Amniotic stem cell (primary cell): ENCODE measurements around the gene CEP128.

Experiments used
- DNase-seq: peaks from one replicate; lab custom pipeline; 2025; lab: John Stamatoyannopoulos, UW

Gene CEP128

GRCh38 chr14:80772504-80772903 lies 169.0 kb downstream of the CEP128 start:
- DNase-seq, result no peak

DNA sequence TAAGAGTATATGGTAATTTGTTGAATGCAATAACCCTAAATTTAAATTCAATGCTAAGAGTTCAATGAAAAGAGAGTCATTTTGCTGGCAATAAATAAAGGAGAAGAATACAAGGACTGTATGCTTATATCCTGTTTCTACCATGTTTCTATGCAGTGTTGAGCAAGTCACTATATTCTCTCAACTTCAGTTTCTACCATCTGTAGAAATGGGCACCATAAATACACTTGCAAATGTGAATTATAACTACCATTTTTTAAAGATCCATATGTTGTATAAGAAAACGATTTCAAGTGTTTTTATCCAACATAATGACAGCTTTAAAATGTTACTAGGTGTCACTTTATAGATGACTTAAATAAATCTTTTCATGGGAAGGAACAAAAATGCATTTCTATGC lies 170.3 kb downstream of the CEP128 start:
- no peak for DNase-seq

DNA sequence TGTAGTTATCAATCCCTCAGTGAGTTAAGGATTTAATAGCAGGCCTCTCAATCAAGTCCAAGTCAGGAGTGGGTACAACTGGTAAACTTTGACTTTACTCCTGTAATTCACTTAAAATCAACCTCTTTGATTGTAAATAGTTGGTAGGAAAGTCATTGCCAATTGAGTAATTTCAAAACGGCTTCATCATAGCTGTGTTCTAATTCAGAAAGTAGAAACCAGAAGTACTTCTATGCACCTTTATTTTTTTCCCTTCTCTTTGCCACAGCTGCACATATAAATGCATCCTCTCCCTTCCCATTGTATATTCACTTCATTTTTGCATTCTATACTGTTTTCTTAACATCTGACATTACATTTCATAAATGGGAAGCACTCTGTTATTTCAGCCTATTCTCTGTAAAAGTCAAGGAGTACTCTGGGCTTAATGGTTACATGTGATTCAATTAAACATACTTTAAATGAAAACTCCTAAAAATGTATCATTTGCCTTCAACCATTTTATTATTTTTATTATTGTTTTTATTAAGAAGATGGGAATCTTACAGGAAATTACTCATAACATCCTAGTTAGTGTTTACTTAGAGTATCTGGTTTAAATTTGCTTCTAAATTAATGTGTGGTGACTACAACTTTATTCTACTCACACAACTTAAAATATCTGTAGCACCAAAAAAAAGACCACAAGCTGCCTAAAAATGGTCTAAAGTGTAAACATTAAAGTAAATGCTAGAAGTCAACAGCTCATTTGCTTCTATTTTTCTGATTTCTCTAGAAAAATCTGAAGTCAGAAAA lies 171.2 kb downstream of the CEP128 start:
- DNase-seq, result no peak

DNA sequence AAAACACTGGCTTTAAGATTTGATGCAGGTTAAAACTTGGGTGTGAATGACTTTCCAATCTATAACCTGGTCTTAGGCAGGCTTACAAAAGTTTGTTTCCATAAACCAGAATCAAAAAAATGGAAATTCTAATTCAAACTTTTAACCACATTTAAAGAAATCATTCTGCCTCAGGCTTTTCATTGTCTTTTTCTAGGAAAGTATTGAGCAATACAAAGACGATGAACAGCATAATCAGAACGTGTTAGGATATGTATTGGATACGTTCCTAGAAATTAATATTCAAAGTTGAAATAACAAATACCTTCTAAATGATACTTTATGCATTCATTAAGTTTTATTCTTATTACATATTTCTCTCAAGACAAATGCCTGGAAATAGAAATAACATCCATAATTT lies 172.9 kb downstream of the CEP128 start:
- no peak for DNase-seq

GRCh38 chr14:80764921-80765507 lies 176.5 kb downstream of the CEP128 start:
- no peak for DNase-seq

GRCh38 chr14:80764496-80764895 lies 177.0 kb downstream of the CEP128 start:
- DNase-seq, result no peak

GRCh38 chr14:80762641-80763228 lies 178.8 kb downstream of the CEP128 start:
- no peak for DNase-seq

- DNase-seq, result no peak
Observed at GRCh38 chr14:80754696-80755095, 186.8 kb downstream of the CEP128 start.

DNA sequence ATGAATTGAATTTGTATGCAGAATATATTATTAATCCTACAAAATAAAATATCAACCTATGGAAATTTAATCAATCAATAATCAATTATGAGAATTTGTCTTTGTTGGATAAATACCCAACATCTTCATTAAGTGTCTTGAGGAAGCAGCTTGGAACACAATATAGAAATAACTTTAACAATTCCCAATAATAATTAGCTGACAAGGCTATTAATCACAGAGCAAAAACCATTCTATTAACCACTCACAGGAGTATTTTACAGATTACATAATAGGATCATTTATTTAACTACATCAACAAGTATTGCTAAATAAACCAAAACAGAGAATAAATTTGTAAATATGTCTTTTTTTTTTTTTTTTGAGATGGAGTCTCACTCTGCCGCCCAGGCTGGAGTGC lies 190.3 kb downstream of the CEP128 start:
- no peak for DNase-seq

DNA sequence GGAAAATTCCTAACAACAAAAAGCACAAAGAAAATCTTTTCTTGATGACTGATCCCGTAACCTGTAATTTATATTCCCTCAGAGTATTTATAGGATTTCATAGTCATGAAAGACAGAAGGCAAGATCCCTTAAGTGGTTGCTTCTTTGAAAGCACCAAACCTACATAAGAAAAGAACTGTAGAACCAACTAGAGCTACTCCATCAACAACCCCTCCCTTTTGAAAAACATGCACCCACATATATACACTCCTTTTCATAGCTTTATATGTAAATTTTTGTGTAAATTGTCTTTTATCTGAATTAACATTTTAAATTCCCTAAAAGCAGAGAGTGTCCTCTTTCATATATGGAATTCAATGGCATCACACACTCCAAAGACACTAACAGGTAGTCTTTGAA lies 215.3 kb downstream of the CEP128 start:
- DNase-seq, result no peak

DNA sequence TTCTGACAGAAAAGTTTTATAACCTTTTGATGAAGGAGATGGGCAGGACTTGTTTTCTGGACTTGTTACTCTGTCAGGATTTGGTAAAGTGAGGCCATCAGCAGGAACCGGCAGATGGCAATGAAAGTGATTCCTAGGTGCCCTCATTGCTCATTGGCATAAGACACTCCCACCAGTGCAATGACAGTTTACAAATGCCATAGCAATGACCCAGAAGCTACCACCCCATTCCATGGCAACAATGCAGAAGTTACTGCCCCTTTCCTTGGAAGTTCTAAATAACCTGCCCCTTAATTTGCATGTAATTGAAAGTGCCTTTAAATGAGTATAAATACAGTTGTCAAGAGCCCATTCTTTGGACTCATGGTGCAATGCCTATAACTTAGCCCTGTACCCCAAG lies 222.6 kb downstream of the CEP128 start:
- no peak for DNase-seq

DNA sequence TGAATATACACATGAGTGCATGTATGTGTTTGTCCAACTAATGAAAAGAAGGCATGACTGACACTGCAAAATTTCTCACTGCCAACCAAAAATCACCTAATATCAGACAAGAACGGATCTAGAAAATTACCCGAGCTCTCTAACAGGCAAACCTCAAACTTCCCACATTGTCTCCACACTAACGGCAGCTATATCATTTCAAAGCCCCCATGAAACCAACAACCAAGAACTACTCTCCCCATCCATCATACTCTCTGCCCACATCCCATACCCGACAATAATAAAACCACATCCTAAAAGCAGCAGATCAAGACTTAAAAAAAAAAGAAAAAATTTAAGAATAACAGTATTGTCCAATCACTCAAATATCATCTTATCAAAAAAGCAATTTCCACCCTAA lies 227.1 kb downstream of the CEP128 start:
- no peak for DNase-seq

GRCh38 chr14:80713076-80713850 lies 228.3 kb downstream of the CEP128 start:
- no peak for DNase-seq

DNA sequence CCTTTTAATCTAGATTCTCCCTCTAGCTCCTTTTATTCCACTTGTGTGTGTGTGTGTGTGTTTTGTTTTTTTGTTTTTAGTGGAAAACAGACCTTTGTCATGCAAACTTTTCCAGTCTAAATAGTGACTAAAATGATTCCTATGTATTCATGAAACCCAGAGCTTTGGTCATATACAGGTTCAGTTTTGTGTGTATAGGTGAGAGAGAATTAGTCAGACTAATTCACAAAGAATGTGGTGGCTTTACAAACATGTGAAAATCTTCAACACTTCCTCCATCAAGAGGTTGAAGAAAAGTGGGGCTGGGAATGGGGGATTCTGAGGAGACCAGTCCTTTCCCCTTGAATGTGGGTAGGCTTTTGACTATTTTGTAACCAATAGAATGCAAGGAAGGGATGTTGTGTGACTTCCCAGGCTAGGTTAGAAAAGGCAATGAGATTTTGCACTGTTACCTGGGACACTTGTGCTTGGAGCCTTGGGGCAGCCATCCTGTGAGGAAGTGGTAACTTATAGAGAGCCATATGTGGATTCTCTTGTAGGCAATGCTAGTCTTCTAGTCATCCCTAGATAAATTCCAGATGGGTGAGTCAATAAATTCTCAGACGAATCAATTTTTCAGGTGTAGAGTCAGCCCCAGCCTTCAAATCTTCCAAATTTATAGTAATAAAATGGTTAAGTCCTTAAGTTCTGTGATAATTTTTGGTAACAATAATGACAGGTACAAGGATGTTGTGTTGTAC lies 236.1 kb downstream of the CEP128 start:
- DNase-seq, result no peak

GRCh38 chr14:80700601-80701000 lies 240.9 kb downstream of the CEP128 start:
- no peak for DNase-seq

DNA sequence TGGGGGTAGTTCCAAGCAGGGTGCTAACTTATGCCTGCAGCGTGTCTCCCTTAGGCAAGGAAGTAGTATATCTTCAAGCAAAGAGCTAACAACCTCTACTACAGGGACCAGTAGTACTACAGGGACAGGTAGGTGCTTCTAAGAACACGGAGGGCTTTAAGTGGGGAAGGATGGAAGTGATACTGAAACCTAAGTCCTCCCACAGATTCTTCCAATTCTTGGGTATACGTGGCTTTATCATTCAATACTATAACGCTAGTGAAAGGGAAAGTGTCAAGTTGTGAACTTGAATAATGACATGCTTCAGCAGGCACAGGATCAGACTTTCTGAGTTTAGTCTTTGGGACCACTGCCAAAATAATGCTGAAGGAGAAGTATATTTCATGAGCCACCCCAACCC lies 241.7 kb downstream of the CEP128 start:
- DNase-seq, result no peak

DNA sequence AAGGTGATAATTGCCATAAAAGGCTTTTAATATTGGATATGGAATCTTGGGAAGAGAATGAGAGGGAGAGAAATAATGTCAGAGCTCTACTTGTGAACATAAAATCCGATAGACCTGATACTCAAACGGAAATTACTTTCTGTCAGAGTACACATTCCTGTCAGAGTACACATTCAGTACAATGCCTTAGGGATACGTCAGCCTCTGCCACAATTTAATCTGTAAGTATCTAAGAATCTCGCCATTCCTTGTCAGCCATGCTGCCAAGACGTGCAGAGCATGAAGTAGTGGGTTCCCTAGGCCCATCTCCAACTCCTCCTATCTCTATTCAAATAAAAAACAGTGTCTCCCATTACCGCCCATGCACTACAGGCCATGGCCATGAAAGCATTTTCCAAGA lies 242.6 kb downstream of the CEP128 start:
- no peak for DNase-seq

- no peak for DNase-seq
Observed at GRCh38 chr14:80695869-80696268, 245.7 kb downstream of the CEP128 start.

DNA sequence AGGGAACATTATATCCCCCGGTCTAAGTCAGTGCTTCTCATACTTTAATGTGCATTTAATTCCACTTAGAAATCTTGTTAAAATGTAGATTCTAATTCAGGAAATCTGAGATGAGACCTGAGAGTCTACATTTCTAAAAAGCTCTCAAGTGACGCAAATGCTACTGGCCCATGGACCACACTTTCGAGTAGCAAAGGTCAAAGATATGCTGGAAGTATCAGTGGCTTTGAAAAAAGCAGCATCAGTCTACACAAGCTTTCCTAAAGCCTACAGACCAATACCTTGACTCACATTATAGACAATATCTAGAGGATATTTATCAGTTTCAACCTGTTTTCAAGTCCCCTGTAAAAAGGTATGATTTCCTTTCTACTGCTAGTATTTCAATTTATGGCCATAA lies 248.6 kb downstream of the CEP128 start:
- DNase-seq, result no peak

DNA sequence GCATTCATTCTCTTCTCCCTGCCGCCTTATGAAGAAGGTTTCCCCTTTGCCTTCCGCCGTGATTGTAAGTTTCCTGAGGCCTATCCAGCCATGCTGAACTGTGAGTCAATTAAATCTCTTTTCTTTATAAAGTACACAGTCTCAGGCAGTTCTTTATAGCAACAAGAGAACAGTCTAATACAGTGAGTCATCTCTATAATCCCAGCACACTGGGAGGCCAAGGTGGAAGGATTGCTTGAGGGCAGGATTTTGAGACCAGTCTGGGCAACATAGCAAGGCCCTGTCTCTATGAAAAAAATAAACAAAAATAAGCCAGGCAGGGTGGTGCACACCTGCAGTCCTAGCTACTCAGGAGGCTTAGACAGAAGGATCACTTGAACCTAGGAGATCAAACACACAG lies 259.9 kb downstream of the CEP128 start:
- no peak for DNase-seq

DNA sequence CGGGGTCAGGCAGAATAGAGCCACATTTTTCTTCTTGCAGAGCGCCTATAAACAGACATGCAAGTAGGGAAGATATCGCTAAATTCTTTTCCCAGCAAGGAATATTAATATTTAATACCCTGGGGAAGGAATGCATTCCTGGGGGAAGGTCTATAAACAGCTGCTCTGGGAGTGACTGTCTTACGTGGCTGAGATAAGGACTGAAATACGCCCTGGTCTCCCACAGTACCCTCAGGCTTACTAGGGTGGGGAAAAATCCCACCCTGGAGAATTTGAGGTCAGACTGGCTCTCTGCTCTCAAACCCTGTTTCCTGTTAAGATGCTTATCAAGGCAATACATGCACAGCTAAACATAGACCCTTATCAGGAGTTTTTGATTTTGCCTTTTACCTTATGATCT lies 262.3 kb downstream of the CEP128 start:
- no peak for DNase-seq

DNA sequence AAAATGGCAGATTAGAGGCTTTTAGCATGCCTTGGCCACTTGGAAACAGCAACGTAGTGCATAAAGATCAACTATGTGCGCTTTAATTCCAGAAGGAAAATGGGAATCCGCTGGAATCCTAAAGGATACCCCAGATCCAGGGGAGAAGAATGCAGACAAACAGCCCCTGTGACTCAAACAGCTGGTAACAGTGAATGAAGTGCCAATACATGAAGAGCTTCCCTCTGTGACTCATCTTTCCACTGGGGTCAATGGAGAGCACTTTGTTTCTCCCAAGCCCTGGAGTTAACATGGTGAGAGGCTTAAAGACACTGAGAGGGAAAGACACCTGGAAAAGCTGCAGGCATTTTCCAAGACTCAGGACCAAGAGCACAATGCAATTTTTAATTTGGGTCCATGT lies 263.1 kb downstream of the CEP128 start:
- DNase-seq, result no peak
